Measurements from ENCODE around the gene CSTF2T.

The CSTF2T gene, protein sequence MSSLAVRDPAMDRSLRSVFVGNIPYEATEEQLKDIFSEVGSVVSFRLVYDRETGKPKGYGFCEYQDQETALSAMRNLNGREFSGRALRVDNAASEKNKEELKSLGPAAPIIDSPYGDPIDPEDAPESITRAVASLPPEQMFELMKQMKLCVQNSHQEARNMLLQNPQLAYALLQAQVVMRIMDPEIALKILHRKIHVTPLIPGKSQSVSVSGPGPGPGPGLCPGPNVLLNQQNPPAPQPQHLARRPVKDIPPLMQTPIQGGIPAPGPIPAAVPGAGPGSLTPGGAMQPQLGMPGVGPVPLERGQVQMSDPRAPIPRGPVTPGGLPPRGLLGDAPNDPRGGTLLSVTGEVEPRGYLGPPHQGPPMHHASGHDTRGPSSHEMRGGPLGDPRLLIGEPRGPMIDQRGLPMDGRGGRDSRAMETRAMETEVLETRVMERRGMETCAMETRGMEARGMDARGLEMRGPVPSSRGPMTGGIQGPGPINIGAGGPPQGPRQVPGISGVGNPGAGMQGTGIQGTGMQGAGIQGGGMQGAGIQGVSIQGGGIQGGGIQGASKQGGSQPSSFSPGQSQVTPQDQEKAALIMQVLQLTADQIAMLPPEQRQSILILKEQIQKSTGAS

DNA sequence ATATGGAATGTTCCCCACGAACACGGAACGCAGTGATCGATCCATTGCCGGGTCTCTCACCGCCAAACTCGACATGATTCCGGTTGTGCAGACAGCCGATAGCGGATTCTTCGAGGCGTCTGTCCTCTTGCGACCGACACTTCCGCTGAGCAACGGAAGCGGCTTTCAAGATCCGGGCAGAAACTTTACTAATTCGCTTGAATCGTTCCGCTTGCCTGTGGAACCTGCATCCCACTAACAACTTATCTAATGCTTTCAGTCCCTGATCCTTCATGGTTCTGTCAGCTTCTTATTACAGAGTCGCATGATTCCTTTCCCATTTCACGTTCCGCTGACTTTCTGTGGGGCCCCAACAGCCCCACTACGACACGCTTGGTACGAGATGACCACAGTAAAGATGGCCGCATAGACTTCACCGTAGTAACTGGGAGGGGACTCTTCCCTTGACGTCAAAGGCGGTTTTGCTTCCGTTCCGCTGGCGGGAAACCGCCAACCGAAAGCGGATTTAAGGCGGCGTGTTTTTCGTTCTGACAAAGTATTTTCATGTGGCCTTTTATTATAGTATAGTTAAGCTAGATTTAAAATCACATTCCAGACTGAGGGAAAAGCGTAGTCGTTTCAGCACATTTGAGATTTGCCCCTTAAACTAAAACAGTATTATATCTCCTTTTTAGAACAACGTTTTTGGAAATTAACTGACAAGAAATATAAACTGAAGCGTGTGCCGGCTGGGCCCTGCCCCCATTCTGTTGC, at the start of gene CSTF2T:
TSS of gene CSTF2T (minus strand) at position 121 of the 753 bp plus-strand sequence. CDS start at position 75, 46 bp downstream.
- peak; percentile 91 for DNase-seq (ENCODE audit: low read depth, low spot score)

DNA sequence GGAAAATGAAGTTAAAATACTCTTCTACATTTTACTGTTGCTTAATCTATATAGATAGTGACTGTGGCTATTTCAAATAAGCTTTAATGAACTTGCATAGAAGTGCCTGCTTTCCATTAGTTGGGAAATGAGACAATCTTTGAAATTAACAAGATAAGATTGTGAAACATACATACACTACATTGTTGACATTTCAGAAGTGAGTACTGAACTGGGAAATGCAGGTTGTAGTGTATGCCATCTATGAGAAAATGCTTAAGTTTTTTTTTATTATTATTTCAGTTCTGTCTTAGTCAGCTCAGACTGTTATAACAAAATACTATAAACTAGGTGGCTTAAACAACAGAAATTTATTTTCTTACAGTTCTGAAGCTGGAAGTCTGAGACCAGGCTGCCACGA, 49.6 kb upstream of the CSTF2T start:
- no peak for DNase-seq (ENCODE audit: low read depth, low spot score)

DNA sequence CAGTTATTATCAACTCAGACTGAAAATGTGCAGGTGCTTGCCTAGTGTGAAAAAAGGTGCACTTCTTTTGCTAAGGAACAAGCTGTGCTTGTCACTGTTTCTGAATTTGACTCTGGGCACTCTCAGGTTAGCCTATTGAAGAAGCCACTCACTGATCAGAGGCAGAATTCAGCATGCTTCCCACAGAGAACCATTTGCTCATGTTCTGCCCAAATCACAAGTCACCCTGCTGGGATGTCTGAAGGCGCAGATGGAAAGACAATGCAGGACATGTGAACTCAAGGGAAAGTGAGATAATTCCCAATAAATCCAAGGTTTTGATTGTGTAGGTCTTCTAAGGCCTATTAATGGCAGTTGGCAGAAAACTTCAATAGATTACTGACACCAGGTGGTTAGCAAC, 47.8 kb upstream of the CSTF2T start:
- DNase-seq (ENCODE audit: low read depth, low spot score), result no peak

DNA sequence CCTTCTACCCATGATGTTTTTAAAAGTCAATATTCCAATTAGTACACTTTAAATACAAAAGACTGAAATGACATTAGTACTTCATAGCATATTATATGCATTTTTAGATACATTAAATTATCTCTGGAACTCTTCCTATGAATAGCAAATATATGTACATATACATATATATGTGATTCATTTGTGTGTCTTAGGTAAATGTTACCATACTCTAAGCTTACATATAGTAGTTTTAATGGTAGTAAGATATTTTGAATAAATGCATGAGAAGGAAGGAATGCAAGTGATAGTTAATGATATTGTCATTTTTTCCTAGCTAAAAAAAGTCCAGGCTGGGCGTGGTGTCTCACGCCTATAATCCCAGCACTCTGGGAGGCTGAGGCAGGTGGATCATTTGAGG, 46.0 kb upstream of the CSTF2T start:
- no peak for DNase-seq (ENCODE audit: low read depth, low spot score)

DNA sequence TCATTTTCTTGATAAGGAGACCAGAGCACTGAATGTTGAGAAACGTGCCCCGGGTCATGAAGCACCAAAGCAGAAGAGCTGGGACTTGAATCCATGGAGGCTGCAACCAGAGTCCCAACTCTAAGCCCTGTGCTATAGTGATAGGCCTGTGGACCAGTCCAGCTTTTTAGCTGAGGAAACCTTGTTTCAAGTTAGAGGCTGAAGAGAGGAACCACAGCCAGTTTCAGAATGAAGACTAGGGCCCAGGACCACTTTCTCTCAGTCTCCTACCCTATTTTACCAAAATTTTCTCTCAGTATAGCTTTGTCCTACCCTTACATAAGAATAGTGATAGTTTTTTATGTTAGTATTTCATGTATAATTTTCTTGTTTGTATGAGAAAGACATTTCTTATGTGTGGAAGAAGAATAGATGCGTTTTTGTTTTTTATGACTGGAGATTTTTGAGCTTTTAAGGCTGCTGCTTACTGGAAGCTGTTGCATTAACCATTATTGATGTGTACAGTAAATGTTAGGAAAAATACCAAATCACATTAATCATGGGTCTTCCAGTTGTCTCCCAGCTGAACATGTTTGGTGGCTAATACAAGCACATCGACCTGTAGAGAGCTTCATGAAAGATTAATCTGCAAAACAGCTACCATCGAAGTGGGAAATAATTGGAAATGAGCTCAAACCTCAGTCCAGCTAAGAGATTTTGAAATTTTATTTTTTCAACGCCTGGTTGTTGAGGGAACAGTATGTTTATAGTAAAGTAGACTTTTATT, 45.0 kb upstream of the CSTF2T start:
- DNase-seq (ENCODE audit: low read depth, low spot score), result no peak

DNA sequence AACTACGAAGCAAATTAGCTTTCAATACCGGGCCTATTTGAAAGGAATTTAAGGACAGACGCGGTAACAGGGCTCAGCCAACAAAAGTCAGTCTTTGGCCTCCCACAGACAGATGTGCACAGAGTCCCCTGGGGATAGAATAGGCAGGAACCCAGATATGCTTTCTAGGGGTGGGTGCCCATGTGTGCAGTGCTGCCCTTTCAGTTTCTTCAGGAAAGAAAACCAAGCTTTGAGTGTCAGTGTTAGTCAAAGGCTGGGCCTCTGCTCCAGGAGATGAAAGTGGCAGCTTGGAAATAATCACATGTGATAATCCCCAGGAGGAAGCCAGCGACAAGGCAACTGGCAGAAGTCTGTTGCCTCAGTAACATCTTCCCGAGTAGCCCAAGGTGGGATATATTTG, 43.8 kb upstream of the CSTF2T start:
- DNase-seq (ENCODE audit: low read depth, low spot score), result no peak

DNA sequence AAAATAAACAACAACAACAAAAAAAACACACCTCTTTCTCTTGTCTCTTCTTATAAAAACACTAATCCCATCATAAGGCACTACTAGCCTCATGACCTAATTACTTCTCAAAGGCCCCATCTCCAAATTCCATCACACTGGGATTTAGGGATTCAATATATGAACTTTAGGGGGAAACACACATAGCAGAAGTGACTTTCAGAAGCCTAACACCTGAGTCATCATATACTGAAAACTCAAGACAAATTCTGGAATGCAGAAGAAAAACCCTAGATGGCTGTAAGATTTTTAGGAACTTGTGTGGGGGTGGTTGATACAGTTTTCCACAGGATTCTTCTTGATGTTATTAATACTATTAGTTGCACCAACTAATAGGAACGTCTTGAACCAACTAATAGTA, 33.7 kb upstream of the CSTF2T start:
- no peak for DNase-seq (ENCODE audit: low read depth, low spot score)

DNA sequence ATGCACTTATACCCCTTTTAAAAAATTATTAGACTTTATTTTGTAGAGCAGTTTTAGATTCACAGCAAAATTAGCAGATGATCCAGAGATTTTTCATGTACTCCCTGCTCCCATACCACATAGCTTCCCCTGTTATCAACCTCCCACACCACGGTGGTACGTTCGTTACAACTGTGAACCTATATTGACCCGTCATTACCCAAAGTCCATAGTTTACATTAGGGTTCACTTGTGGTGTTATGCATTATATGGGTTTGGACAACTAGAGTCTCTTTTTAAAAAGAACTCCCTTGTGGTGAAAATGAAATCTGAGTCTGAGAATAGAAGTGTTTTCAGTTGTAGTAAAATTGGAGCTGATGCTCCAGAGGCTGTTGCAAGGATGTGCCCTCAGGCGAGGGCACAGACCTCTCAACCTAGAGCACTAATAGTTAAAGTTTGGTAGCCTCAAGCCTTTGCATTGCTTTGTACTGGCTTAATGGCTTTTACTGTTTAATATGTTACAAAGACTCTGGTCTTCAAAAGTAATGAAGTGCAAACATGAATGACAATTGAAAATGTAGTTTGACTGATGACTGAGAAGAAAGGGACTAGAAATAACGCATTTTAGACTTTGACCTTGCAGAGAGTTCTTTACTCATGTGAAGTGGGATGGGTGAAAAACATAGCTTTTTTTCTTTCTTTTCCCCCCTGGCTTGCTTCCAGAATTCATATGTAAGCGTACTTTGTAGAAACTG, 30.6 kb upstream of the CSTF2T start:
- DNase-seq (ENCODE audit: low read depth, low spot score), result no peak

DNA sequence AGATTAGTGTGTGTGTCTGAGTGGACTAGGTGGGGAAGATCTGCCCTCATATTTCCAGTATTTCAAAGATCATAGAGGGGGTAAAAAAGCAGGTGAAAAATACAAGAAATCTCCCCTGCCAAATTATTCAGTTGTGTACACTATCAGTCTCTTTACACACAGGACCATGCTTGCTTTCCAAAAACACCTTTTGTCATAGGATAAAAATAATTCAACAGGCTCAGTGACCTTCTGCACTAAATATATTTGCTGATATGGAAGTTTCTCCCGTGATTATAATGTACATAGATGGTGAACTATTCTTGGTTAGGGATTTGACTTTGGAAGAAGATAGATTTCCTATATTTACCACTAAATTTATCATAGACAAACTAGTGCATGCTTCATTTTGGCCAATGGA, 24.6 kb upstream of the CSTF2T start:
- no peak for DNase-seq (ENCODE audit: low read depth, low spot score)

DNA sequence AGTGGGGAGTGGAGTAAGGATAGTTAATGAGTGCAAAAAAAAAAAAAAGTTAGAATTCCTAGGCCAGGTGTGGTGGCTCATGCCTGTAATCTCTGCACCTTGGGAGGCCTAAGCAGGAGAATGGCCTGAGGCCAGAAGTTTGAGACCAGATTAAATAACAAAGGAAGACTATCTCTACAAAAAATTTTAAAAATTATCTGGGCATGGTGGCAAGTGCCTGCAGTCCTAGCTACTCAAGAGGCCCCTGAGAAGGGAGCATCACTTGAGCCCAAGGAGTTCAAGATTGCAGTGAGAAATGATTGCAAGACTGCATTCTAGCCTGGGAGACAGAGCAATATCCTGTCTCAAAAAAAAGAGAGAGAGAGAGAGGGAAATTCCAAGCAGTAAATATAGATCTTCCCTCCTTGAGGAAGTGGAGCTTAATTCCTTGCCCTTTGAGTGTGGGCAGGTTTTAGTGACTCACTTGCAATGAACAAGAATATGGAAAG, 19.5 kb upstream of the CSTF2T start:
- no peak for DNase-seq (ENCODE audit: low read depth, low spot score)

DNA sequence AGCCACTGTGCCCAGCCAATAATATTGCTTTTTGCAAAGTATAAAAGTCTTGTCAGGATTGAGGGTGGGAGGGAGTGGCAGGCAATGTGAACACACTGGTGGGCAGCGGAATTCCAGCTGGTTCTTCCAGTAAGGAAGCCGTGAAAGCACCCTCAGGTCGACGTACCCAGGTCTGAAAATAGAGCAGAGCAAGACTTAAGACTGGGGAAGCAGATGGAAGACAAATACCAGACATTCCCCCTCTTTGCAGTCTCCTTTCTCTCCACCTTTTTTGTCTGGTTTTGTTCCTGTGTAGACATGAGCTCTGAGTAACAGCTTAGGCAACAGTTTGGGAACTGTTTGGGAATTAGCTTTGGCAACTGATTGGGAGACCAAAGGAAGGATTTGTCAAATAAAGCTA, 17.6 kb upstream of the CSTF2T start:
- no peak for DNase-seq (ENCODE audit: low read depth, low spot score)

DNA sequence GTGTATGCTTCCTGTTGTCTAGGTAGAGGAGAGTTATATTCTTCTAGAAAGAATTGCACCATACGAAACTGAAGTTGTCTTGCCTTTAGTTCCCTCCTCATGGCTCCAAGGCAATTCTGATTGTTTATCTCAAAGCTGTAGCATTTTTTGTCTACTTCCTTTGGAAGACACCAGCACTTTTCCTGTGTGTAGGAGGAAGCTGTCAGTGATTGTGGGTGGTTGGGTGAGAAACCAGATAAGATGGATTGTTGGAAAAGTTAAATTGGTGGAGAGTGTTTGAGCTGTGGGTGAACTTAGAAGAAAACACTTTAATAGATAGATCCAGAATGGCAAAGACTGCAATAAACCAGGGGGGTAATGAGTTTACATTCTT, 12.1 kb upstream of the CSTF2T start:
- DNase-seq (ENCODE audit: low read depth, low spot score), result no peak

DNA sequence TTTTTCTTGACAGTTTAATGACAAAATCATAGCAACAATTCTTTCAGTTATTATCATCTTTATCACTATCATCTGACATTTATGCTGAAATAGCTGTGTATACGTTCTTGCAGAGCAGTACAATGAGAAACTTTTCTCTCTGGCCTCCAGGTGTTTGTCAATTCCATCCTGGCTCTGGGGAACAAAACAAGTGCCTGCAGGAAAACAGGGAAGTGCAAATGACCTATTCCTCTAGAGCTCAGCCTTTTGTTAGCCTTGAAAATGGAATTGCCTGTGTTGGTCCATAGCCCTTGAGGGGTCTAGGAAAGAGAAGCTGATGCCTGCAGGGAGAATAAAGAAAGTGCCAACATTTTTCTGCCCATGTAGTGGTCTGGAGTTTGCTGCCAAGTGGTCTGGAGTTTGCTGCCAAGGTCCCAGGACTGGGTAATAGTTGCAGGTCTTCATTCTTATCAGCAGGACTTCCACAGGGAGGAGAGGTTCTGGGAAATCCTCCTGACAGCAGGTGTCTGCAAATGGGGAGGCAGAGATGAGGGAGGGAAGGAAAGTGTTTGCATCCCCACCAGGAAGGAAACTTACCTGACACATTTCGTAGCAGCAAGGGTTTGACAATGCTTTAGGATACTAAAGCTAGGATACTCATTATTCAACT, 10.1 kb upstream of the CSTF2T start:
- no peak for DNase-seq (ENCODE audit: low read depth, low spot score)

DNA sequence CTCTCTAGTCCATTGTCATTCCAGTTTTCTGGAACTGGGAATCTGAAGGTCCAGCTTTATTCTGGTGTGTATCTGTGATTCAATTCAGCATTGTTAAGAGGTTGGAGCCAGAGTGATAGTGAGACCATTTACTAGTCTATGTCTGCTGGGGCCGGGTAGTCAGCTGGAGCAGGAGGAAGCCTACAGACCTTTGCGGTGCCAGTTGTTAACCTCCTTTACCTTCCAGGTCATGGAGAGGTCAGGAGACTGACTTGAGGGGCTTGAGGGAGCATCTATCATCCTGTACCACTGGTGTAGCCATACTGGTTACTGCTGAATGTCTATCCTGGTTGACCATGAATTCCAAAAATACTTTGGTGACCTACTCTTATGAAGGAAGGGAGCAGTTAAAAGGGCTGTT, 9.2 kb upstream of the CSTF2T start:
- DNase-seq (ENCODE audit: low read depth, low spot score), result no peak

DNA sequence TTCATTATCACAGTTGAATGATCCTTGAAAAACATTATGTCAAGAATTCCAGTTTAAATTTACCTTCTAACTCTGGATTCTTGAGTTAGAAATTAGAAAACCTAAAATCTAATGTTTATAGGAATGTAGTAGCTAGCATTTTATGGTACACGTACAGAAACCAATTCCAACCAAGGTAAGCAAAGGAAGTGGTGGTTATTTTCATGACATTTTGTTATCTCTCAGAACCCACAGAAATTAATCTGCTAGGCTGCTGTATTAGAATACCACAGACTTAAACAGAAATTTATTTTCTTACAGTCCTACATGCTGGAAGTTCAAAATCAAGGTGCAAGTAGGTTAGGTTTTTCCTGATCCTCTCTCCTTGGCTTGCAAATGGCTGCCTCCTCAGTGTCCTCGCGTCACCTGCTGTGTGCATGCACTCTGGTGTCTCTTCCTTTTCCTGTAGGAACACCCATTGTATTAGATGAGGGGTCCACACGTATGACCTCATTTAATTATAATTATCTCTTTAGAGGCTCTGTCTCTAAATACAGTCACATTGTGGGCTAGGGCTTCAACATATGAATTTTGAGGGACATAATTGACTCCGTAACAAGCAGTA, 8.5 kb upstream of the CSTF2T start:
- no peak for DNase-seq (ENCODE audit: low read depth, low spot score)

DNA sequence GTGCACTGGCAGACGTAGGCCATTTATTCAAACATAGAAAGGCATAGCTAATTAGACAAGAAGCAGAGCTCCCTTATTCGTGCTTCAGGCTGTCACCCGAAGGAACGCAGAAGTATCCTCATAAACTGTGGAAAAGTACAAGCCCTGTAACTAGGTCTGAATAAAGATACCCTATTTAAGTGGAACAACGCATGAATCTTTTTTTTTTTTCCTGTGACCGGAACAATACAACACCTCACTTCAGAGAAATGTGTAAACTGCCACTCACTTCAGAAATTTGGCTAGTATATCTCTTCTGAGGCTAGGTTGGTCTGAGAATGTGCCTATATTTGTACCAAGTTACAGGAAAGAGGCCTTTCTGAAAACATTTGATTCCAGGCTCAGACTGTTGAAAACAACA, 8.0 kb upstream of the CSTF2T start:
- no peak for DNase-seq (ENCODE audit: low read depth, low spot score)

DNA sequence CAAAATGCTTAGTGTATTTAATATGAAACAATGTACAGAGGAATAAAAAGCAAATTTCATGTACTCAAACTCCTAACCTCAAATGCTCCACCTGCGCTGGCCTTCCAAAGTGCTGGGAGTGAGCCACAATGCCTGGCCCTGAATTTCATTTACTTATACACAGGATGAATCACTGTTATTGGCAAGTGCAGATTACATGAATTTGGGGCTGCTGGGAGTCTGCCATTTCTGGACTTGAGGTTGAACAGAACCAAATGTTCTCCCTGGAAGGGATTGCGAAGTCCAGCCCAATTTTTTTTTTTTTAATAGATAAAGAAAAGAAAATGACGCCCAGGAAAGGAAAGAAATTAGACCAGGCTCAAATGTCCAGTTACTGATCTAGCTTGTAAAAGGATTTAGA, 6.8 kb upstream of the CSTF2T start:
- DNase-seq (ENCODE audit: low read depth, low spot score), result no peak

DNA sequence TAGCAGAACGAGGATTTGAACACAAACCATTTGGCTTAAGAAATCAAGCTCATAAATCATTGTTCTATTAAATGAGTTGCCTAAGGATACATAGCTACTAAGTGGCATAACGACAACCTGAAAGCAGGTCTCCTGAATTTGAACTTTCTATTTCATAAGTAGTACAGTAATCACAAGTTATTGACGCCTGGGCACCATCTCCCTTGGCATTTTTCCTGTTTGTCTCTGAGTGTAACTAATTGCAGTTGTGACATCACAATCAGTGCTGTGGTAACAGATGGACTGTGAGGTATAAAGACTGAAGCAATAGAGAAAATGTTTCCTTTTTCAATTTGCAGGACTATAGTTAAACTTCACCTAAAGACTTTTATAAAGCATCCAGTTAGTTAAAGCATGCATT, 6.4 kb upstream of the CSTF2T start:
- DNase-seq (ENCODE audit: low read depth, low spot score), result no peak

DNA sequence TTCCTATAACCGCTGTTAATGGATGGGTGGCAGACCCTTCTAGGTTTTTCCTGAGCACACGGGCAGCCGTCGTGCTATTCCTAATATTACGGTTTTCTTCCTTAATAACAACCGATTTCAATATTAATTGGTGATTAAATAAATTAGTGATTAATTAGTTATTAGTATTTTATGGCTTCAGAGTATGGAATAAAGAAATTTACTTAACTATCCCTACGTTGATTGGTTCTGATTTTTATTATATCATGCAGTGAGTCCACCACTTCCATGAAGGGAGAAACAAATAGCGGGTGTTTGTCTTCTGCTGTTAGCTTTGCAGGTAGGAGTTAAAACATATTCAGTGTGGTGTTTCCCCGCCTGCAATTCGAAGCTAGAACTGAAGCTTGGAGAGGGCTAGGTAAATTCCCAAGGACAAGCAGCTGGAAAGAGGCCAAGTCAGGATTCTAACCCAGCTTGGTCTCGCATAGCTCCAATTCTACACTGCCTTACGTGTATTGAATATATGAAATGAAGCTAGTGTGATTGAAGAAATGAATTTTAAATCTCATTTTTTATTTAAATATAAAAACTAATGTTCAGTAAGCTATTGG, 928 bp upstream of the CSTF2T start:
- DNase-seq (ENCODE audit: low read depth, low spot score), result no peak

DNA sequence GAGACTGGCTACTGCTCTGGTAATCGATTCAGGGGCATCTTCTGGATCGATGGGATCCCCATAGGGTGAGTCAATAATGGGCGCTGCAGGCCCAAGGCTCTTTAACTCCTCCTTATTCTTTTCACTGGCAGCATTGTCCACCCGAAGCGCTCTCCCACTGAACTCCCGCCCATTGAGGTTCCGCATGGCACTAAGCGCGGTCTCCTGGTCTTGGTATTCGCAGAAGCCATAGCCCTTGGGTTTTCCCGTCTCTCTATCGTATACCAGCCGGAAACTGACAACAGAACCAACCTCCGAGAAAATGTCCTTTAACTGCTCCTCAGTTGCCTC, 285 bp downstream of the CSTF2T start:
- no peak for DNase-seq (ENCODE audit: low read depth, low spot score)

Measured in smooth muscle cell of the brain vasculature (primary cell).